RWPE1 (cell line): Measurements from ENCODE around the gene CIROP.

Source experiments
- CTCF ChIA-PET: fragments of 350-600 bp; sonication (Branson Sonifier 250); formaldehyde crosslinking; extraction: SDS; loops from one replicate; lab custom pipeline; 2021; lab: Yijun Ruan, JAX
- POLR2A ChIA-PET: fragments of 400-600 bp; formaldehyde crosslinking; extraction: SDS; loops from one replicate; lab custom pipeline; 2020; ENCODE audit warnings: antibody characterized with exemption; ENCODE audit not compliant: low non-redundant PET; lab: Yijun Ruan, JAX
- DNase-seq: peaks from one replicate; pipeline ENCODE4 v3.0.0; 2012; ENCODE audit warnings: low spot score
- H3K27ac ChIP-seq: fragments of 450-650 bp; 2 replicates; pipeline ENCODE4 v1.5.1; 2017
- CTCF ChIP-seq: fragments of 450-650 bp; conservative IDR thresholded peaks from 2 replicates; pipeline ENCODE4 v1.5.1; 2017; ENCODE audit warnings: low read depth, mild to moderate bottlenecking

CIROP gene

DNA sequence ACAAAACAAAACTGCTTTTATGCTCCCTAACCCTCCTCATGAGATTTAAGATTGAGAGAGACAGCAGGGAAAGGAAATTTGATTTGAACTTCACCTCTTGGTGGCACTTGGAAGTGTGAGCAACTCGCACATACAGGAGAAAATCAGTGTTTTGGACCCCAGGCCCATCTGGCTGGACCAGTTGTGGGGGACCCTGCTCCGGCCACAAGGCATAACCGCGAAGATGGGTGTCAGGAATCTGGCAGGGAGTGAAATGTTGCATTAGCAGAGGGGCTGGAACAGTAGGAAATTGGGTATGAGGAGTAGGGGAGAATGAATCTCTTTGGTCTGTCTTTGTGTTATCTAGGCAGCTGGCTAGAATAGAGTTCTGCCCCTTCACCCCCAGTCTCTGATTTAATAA is 1.2 kb downstream of the CIROP start:
- CTCF ChIA-PET: no interaction called here
- DNase-seq: no peak
- no peak for TF ChIP-seq CTCF
- POLR2A ChIA-PET: no interaction called here
- H3K27ac ChIP-seq: no peak overlapping the region

- CTCF ChIA-PET: interaction anchor here (1.5 kb wide), 1 partner anchor 34 kb away, joined by 6 read pairs; no protein-coding TSS in a partner anchor
- H3K27ac ChIP-seq: no peak overlapping the region
- no peak for DNase-seq
- POLR2A ChIA-PET: no interaction called here
- no peak for TF ChIP-seq CTCF
Observed at GRCh38 chr14:23102801-23103200, 2.0 kb downstream of the CIROP start.

GRCh38 chr14:23101986-23102625 is 2.7 kb downstream of the CIROP start:
- ChIA-PET POLR2A (no interaction called here), CTCF (interaction anchor here (0.9 to 1.5 kb wide), 4 partner anchors 11 to 33 kb away, joined by 4 to 6 read pairs (median 4); no protein-coding TSS in a partner anchor)
- no peak for DNase-seq
- H3K27ac ChIP-seq: no peak overlapping the region
- no peak for TF ChIP-seq CTCF

- DNase-seq: no peak
Observed at GRCh38 chr14:23101213-23101970, 3.4 kb downstream of the CIROP start.

DNA sequence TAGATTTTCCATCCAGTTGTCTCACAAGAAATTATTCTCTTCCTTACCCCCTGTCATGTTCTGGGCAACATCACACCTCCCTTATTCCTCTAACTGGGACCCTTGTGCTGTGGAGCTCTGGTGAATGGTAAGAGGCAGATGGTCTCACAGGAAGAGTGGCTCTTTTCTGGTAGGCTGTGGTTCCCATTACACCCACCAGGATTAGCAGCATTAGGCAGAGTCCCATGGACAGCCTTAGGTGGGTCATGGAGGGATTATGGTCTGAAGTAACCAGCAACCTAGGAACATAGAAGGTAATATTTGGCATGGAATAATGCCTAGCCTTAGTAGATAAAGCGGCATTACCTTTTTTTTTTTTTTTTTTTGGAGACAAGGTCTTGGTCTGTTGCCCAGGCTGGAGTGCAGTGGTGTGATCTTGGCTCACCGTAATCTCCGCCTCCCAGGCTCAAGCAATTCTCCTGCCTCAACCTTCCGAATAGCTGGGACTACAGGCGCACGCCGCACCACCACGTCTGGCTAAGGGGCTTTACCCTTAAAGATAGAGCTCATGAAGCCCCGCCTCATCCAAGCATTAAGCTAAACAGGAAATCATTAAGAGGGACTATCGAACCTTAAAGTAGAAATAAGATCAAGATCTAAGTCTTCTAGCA is 5.5 kb downstream of the CIROP start:
- DNase-seq: no peak
- ChIA-PET CTCF (interaction anchor here (0.6 to 1.2 kb wide), 3 partner anchors 9 to 246 kb away, joined by 3 to 4 read pairs (median 3); no protein-coding TSS in a partner anchor), POLR2A (no interaction called here)
- H3K27ac ChIP-seq: no peak overlapping the region
- no peak for TF ChIP-seq CTCF

More at GRCh38 chr14:23101213-23101970, 3.4 kb downstream of the CIROP start:
- ChIA-PET CTCF (interaction anchor here (0.9 to 1.5 kb wide), 4 partner anchors 10 to 33 kb away, joined by 4 to 6 read pairs (median 4); no protein-coding TSS in a partner anchor), POLR2A (no interaction called here)
- H3K27ac ChIP-seq: no peak overlapping the region
- no peak for TF ChIP-seq CTCF

DNA sequence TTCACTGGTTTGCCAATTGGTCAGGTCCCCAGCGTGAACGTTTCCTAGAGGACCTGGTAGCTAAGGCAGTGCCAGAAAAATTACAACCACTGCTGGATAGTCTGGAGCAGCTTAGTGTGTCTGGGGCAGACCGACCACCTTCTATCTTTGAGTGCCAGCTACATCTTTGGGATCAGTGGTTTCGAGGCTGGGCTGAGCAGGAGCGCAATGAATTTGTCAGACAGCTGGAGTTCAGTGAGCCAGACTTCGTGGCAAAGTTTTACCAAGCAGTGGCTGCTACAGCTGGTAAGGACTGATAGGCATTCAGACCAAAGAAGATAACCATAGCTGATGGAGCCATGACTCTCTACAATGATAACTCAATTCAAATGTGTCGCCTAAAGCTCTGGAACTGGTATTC is 7.0 kb downstream of the CIROP start:
- POLR2A ChIA-PET: no interaction called here

More for the DNA sequence above, 7.0 kb downstream of the CIROP start:
- TF ChIP-seq CTCF: no peak
- no peak for DNase-seq
- CTCF ChIA-PET: interaction anchor here (0.5 to 1.2 kb wide), 4 partner anchors 11 to 202 kb away, joined by 3 to 7 read pairs (median 6); no protein-coding TSS in a partner anchor
- no peak overlapping the region for H3K27ac ChIP-seq
